Caco-2 (cell line): ENCODE data around the gene COX11. TPM values are rescaled to one million over a fixed set of nuclear protein-coding genes. Genes with fewer than 3 reads are reported as not detected.
A peak's percentile ranks its signal among the peaks of the same experiment; 100 is the strongest.

Experiments used
- BruUV-seq: library from RNA; stranded (reverse); fragments of 400-500 nt; replicated peaks from 2 replicates; lab custom pipeline; 2021; lab: Mats Ljungman, UMichigan
- CTCF ChIA-PET: fragments of 300-600 bp; sonication (Branson Sonifier 250); formaldehyde crosslinking; loops from one replicate; lab custom pipeline; 2022; ENCODE audit warnings: antibody characterized with exemption; lab: Charles Lee
- POLR2A ChIA-PET: fragments of 300-600 bp; sonication (Branson Sonifier 250); formaldehyde crosslinking; loops from one replicate; lab custom pipeline; 2022; ENCODE audit warnings: antibody characterized with exemption; lab: Charles Lee
- DNase-seq, 2 experiments: peaks; one replicate each; pipeline versions ENCODE4 v3.0.0 to v3.0.0-alpha.2; 2020 to 2022
- H3K27me3 ChIP-seq: replicated peaks from 2 replicates; pipeline ENCODE4 v1.6.0; 2011; ENCODE audit warnings: low read length; ENCODE audit not compliant: control insufficient read depth, insufficient read depth
- H3K36me3 ChIP-seq: 2 replicates; pipeline ENCODE4 v1.5.1; 2011; ENCODE audit warnings: low read length; ENCODE audit not compliant: control insufficient read depth, insufficient read depth
- H3K4me1 ChIP-seq: fragments of 250-450 bp; sonication (Bioruptor Pico); 2 replicates; pipeline ENCODE4 v1.5.1; 2020; ENCODE audit warnings: mild to moderate bottlenecking
- H3K4me3 ChIP-seq: 2 replicates; pipeline ENCODE4 v1.5.1; 2011; ENCODE audit warnings: low read depth, mild to moderate bottlenecking, control low read depth, low read length
- H3K9me3 ChIP-seq: fragments of 250-450 bp; sonication (Bioruptor Pico); 2 replicates; pipeline ENCODE4 v1.5.1; 2020; ENCODE audit warnings: mild to moderate bottlenecking, moderate library complexity
- H3K27ac Mint-ChIP-seq: one replicate; pipeline ENCODE4 v1.8.0; 2022; ENCODE audit warnings: mixed read lengths; ENCODE audit not compliant: unreplicated experiment
- H3K27me3 Mint-ChIP-seq: one replicate; pipeline ENCODE4 v1.8.0; 2022; ENCODE audit warnings: mixed read lengths; ENCODE audit not compliant: insufficient read depth, unreplicated experiment
- H3K36me3 Mint-ChIP-seq: one replicate; pipeline ENCODE4 v1.8.0; 2022; ENCODE audit warnings: mild to moderate bottlenecking, mixed read lengths; ENCODE audit not compliant: insufficient read depth, unreplicated experiment
- H3K4me1 Mint-ChIP-seq: one replicate; pipeline ENCODE4 v1.8.0; 2022; ENCODE audit warnings: low read depth, mixed read lengths; ENCODE audit not compliant: unreplicated experiment
- H3K4me3 Mint-ChIP-seq: one replicate; pipeline ENCODE4 v1.8.0; 2022; ENCODE audit warnings: mild to moderate bottlenecking, moderate library complexity, mixed read lengths; ENCODE audit not compliant: unreplicated experiment
- H3K9me3 Mint-ChIP-seq: one replicate; pipeline ENCODE4 v1.8.0; 2022; ENCODE audit warnings: mixed read lengths; ENCODE audit not compliant: unreplicated experiment
- intact Hi-C: fragments of 100-400 bp; cut with micrococcal nuclease; formaldehyde crosslinking; loops from one replicate; pipeline ENCODE4 v1.10.0; 2022; ENCODE audit not compliant: unreplicated experiment
- total RNA-seq: library from RNA; stranded (reverse); gene quantifications from 2 replicates; pipeline ENCODE4 v1.2.3, GENCODE V29; 2022
- TF ChIP-seq, protein P1 (sequence below), 2 experiments: fragments of 200-600 bp in 1 of 2; IDR thresholded peaks; 1 replicate in 1 of 2; 2 replicates in 1 of 2; pipeline versions ENCODE4 v1.5.1 to v1.8.0; 2011 to 2022; ENCODE audit warnings: antibody characterized with exemption in 1 of 2, control low read depth in 1 of 2, inconsistent platforms in 1 of 2, low read depth in 1 of 2, low read length in 1 of 2, mild to moderate bottlenecking in 1 of 2, moderate library complexity in 1 of 2; ENCODE audit not compliant: insufficient read depth in 1 of 2, severe bottlenecking in 1 of 2, unreplicated experiment in 1 of 2

COX11 gene
- total RNA-seq, 1 experiment from 2014 or later, result 77.6 TPM

DNA sequence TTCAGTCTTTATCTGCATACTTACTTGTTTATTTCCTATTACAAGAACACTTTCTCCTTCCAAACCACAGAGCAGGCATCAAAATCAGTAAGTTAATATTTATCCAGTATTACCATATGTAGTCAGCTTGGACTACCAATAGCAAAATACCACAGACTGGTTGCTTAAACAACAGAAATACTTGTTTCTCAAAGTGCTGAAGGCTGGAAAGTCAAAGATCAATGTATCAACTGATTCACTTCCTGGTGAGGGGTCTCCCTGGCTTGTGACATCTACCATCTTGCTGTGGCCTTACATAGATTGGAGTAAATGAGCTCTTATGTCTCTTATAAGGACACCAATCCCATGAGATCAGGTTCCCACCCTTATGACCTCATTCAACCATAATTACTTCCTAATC lies 2.7 kb upstream of the COX11 start:
- TF ChIP-seq, protein P1, sequence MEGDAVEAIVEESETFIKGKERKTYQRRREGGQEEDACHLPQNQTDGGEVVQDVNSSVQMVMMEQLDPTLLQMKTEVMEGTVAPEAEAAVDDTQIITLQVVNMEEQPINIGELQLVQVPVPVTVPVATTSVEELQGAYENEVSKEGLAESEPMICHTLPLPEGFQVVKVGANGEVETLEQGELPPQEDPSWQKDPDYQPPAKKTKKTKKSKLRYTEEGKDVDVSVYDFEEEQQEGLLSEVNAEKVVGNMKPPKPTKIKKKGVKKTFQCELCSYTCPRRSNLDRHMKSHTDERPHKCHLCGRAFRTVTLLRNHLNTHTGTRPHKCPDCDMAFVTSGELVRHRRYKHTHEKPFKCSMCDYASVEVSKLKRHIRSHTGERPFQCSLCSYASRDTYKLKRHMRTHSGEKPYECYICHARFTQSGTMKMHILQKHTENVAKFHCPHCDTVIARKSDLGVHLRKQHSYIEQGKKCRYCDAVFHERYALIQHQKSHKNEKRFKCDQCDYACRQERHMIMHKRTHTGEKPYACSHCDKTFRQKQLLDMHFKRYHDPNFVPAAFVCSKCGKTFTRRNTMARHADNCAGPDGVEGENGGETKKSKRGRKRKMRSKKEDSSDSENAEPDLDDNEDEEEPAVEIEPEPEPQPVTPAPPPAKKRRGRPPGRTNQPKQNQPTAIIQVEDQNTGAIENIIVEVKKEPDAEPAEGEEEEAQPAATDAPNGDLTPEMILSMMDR (IDR thresholded peaks at IDR 0.05; ENCODE audit: insufficient read depth in 1 of 2, low read depth in 1 of 2, low read length in 1 of 2, severe bottlenecking in 1 of 2, unreplicated experiment in 1 of 2), result no peak
- BruUV-seq, result no TSS peak
- ChIA-PET POLR2A (no interaction called here), CTCF (no interaction called here)
- intact Hi-C loops, result no loop called here
- no peaks in the 10 kb centered on the region for H3K27me3 ChIP-seq
- Mint-ChIP-seq H3K27ac (no peak overlapping the region), H3K36me3 (no peaks in the 10 kb centered on the region), H3K27me3 (no peaks in the 10 kb centered on the region), H3K4me3 (no peak overlapping the region), H3K9me3 (no peaks in the 10 kb centered on the region), H3K4me1 (peaks cover 6% of the 10 kb centered on the region)
- H3K4me1 ChIP-seq, result peaks cover 23% of the 10 kb centered on the region
- no peaks in the 10 kb centered on the region for H3K9me3 ChIP-seq
- no peak overlapping the region for H3K4me3 ChIP-seq
- H3K36me3 ChIP-seq, result no peaks in the 10 kb centered on the region
- DNase-seq, result no peak

DNA sequence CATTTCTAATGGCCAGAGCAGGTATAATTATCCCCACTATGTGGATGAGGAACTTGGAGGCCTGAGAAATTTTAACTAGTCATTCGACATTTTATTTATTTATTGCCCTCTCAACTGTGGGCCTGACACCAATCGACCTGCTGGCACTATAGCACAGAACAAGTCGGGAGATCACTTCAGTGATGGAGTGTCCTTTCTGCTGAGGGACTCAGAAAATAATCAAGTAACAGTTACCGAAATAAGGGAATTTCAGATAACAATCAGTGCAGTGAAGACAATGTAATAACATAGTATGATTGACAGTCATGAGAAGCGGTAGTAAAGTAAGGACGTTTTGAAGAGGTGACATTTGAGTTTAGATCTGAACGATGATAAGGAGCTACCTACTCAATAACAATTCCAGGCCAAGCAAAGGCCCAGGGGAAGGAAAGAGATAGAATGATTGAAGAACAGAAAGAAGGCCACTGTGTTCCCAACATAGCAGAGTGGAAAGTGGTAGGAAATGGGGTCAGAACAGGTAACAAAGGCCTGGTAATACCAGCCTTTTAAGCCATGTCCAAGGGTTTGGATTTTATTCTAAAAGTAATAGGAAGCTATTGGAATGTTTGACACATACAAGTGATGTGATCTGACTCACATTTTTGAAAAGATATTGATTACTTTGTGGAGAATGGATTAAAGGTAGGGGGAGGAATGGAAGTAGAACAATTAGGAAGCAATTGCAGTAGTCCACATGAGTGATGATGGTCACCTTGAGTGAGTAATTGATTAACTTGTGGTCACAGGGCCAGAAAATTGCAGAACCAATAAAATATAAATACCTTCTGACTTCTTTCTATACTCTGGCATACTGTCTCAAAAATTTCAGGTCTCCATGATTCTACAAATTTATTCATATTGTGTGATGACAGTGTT lies 1.5 kb upstream of the COX11 start:
- Histone ChIP-seq H3K36me3 (no peaks in the 10 kb centered on the region), H3K27me3 (no peaks in the 10 kb centered on the region), H3K9me3 (no peaks in the 10 kb centered on the region), H3K4me1 (peaks cover 23% of the 10 kb centered on the region), H3K4me3 (peak overlapping the region; percentile 62)
- no peaks in the 10 kb centered on the region for H3K27me3 Mint-ChIP-seq
- peaks cover 6% of the 10 kb centered on the region for H3K36me3 Mint-ChIP-seq
- TF ChIP-seq, protein P1 (IDR thresholded peaks at IDR 0.05; ENCODE audit: insufficient read depth in 1 of 2, low read depth in 1 of 2, low read length in 1 of 2, severe bottlenecking in 1 of 2, unreplicated experiment in 1 of 2), result no peak
- no peaks in the 10 kb centered on the region for H3K9me3 Mint-ChIP-seq
- intact Hi-C loops, result loop anchor here (2.0 kb wide), 1 partner anchor 69 kb away; the partner anchor contains the start of gene TOM1L1
- H3K4me3 Mint-ChIP-seq, result no peak overlapping the region
- ChIA-PET CTCF (interaction anchor here (0.8 kb wide), 1 partner anchor 69 kb away, joined by 4 read pairs; the partner anchor contains the start of gene TOM1L1), POLR2A (no interaction called here)
- DNase-seq, result no peak
- BruUV-seq, result no TSS peak
- H3K4me1 Mint-ChIP-seq, result no peaks in the 10 kb centered on the region
- no peak overlapping the region for H3K27ac Mint-ChIP-seq

DNA sequence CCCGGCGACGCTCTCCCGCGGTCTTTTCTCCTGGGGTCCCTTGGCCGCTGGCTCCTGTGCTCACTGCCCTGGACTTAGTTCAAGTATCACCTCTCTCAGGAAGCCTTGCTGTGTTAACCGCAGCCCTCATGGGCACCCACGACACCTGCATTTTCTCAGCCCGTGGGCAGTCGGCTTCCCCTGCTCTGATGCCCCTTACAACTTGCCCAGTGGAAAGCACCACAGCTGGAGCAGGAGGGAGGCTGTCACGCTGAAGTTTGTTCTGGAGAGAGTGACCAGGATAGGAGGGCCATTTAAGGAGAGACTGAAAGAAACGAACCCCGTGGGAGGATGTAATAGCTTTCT lies 506 bp upstream of the COX11 start:
- peaks cover 23% of the 10 kb centered on the region for H3K4me1 ChIP-seq
- BruUV-seq, result TSS peak; percentile 46
- H3K27me3 ChIP-seq, result no peaks in the 10 kb centered on the region
- no peaks in the 10 kb centered on the region for H3K9me3 ChIP-seq
- POLR2A ChIA-PET, result no interaction called here
- Mint-ChIP-seq H3K36me3 (peaks cover 10% of the 10 kb centered on the region), H3K4me1 (no peaks in the 10 kb centered on the region), H3K9me3 (no peaks in the 10 kb centered on the region), H3K27ac (no peak overlapping the region), H3K27me3 (no peaks in the 10 kb centered on the region), H3K4me3 (no peak overlapping the region)
- CTCF ChIA-PET, result no interaction called here
- peak overlapping the region; percentile 62 for H3K4me3 ChIP-seq
- no peak for DNase-seq
- H3K36me3 ChIP-seq, result no peaks in the 10 kb centered on the region
- intact Hi-C loops, result loop anchor here (2.0 kb wide), 1 partner anchor 68 kb away; the partner anchor contains the start of gene TOM1L1
- TF ChIP-seq, protein P1 (IDR thresholded peaks at IDR 0.05; ENCODE audit: insufficient read depth in 1 of 2, low read depth in 1 of 2, low read length in 1 of 2, severe bottlenecking in 1 of 2, unreplicated experiment in 1 of 2), result no peak
